ENCODE results near the gene EHF.

EHF gene

DNA sequence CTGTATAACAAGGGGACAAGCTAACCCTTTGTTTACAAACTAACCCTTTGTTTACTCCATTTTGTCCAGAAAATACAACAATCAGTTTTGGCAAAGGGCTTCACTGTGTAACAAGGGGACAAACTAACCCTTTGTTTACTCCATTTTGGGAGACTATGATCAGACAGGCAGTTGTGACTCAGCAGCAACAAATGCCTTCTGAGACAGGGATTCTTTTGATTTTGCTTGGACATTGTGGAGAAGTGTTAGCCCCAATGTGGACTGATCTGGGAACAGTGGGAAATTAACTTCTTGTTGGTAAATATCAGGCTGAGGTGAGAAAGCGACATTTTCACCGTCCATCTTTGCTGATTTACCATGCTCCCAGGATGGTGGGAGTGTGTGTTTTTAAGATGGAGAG is 983 bp downstream of the EHF start:
- H3K27me3 ChIP-seq (replicated peaks in 2 of 5; ENCODE audit: control insufficient read depth in 4 of 5, insufficient read depth in 5 of 5, low read length in 4 of 5), result no peaks in the 10 kb centered on the region
- ChIA-PET CTCF (no interaction called here), POLR2A (no interaction called here)
- no peaks in the 10 kb centered on the region for H3K36me3 ChIP-seq (ENCODE audit: control insufficient read depth in 4 of 4, insufficient read depth in 4 of 4, low read length in 3 of 4)
- H3K4me1 ChIP-seq (ENCODE audit: control extremely low read depth in 1 of 4, control insufficient read depth in 4 of 4, insufficient read depth in 4 of 4, low read length in 3 of 4), result peaks cover 0 to 18% (median 0%) of the 10 kb centered on the region in 4 experiments
- 92% methylated on average over 2 of the region's 2 CpGs for WGBS (ENCODE audit: insufficient coverage)
- no peak for DNase-seq
- no peaks in the 10 kb centered on the region for H3K9me3 ChIP-seq (ENCODE audit: control extremely low read depth in 1 of 5, control insufficient read depth in 4 of 5, insufficient read depth in 2 of 5, low read depth in 1 of 5, low read length in 4 of 5)
- no peak overlapping the region for H3K4me3 ChIP-seq (ENCODE audit: control insufficient read depth in 1 of 7, extremely low read depth in 1 of 7, insufficient read depth in 4 of 7, low read depth in 2 of 7, low read length in 6 of 7)
- H3K27ac ChIP-seq (ENCODE audit: insufficient read depth in 1 of 2, low read depth in 1 of 2, low read length in 2 of 2, poor library complexity in 1 of 2, severe bottlenecking in 2 of 2), result no peak overlapping the region

DNA sequence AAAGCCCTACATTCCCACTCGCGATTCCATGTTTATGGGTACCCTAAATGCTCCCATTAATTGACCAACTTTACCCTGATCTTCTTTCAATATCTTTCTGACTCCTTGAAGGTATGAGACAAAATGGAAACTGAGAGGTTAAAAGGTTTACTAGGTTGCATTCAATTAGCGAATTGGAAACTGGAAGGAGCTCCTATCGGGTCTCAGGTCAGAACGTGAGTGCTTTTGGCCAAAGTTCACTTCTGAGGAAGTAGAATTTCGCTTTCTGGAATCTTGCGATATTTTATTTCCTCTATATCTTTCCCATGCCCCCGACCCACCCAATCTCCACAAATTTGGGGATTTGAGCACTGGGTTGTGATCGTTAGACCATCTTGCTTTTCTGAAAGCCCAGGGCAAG is 2.6 kb downstream of the EHF start:
- POLR2A ChIA-PET, result no interaction called here

DNA sequence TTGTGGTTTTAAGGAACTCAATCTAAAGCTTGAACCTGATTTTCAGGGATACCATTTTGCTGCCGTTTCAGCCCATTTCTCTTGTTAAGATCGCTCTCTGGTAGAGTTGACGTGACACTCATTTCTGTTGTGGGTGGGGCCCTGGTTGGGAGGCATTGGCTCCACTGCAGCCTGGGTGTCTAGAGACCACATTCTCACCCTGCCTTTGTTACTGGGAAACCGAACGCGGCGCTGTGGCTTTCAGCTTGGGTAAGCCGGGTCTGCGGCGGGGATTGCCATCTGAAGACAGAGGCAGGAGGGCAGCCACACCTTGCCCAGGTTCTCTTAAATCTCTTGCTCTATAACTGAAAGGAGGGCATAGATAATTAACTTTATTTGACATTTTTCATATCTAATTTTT is 3.2 kb downstream of the EHF start:
- H3K4me1 ChIP-seq (ENCODE audit: control extremely low read depth in 1 of 4, control insufficient read depth in 4 of 4, insufficient read depth in 4 of 4, low read length in 3 of 4), result peaks cover 0 to 13% (median 0%) of the 10 kb centered on the region in 4 experiments
- H3K27ac ChIP-seq (ENCODE audit: insufficient read depth in 1 of 2, low read depth in 1 of 2, low read length in 2 of 2, poor library complexity in 1 of 2, severe bottlenecking in 2 of 2), result no peak overlapping the region
- H3K36me3 ChIP-seq (ENCODE audit: control insufficient read depth in 4 of 4, insufficient read depth in 4 of 4, low read length in 3 of 4), result no peaks in the 10 kb centered on the region
- no peaks in the 10 kb centered on the region for H3K9me3 ChIP-seq (ENCODE audit: control extremely low read depth in 1 of 5, control insufficient read depth in 4 of 5, insufficient read depth in 2 of 5, low read depth in 1 of 5, low read length in 4 of 5)
- no peak for DNase-seq
- POLR2A ChIA-PET, result no interaction called here
- CTCF ChIA-PET, result interaction anchor here (0.5 to 1.4 kb wide), 3 partner anchors 15 to 782 kb away, joined by 3 to 4 read pairs (median 4); no protein-coding TSS in a partner anchor
- no peak overlapping the region for H3K4me3 ChIP-seq (ENCODE audit: control insufficient read depth in 1 of 7, extremely low read depth in 1 of 7, insufficient read depth in 4 of 7, low read depth in 2 of 7, low read length in 6 of 7)
- H3K27me3 ChIP-seq (replicated peaks in 2 of 5; ENCODE audit: control insufficient read depth in 4 of 5, insufficient read depth in 5 of 5, low read length in 4 of 5), result no peaks in the 10 kb centered on the region
- 98% methylated on average over 10 of the region's 10 CpGs for WGBS (ENCODE audit: insufficient coverage)

More for the DNA sequence above, 2.6 kb downstream of the EHF start:
- CTCF ChIA-PET, result interaction anchor here (1.0 to 1.4 kb wide), 2 partner anchors 14 to 186 kb away, joined by 3 to 4 read pairs; no protein-coding TSS in a partner anchor
- Histone ChIP-seq H3K4me3 (ENCODE audit: control insufficient read depth in 1 of 7, extremely low read depth in 1 of 7, insufficient read depth in 4 of 7, low read depth in 2 of 7, low read length in 6 of 7) (no peak overlapping the region), H3K9me3 (ENCODE audit: control extremely low read depth in 1 of 5, control insufficient read depth in 4 of 5, insufficient read depth in 2 of 5, low read depth in 1 of 5, low read length in 4 of 5) (no peaks in the 10 kb centered on the region), H3K27ac (ENCODE audit: insufficient read depth in 1 of 2, low read depth in 1 of 2, low read length in 2 of 2, poor library complexity in 1 of 2, severe bottlenecking in 2 of 2) (no peak overlapping the region), H3K4me1 (ENCODE audit: control extremely low read depth in 1 of 4, control insufficient read depth in 4 of 4, insufficient read depth in 4 of 4, low read length in 3 of 4) (peaks cover 0 to 18% (median 0%) of the 10 kb centered on the region in 4 experiments), H3K27me3 (replicated peaks in 2 of 5; ENCODE audit: control insufficient read depth in 4 of 5, insufficient read depth in 5 of 5, low read length in 4 of 5) (no peaks in the 10 kb centered on the region), H3K36me3 (ENCODE audit: control insufficient read depth in 4 of 4, insufficient read depth in 4 of 4, low read length in 3 of 4) (no peaks in the 10 kb centered on the region)
- 98% methylated on average over 6 of the region's 9 CpGs for WGBS (ENCODE audit: insufficient coverage)
- no peak for DNase-seq

DNA sequence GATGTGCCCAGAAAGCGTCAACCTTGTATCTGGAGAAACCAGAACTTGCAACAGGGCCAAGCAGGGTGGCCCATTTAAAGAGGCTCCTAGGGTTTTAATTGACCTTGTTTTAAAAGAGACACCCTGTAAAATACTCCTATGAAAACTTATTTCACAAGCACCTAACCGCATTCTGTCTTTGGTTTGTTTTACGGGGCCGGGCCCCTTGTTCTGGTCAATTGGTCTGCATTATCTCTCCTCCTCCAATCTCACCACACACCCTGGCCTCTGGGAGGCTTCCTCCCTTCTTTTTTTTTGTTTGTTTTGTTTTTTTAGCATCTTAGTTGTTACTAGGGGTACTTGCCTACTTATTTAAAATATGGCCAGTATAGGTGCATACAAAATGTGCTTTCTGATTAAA is 4.7 kb downstream of the EHF start:
- no peaks in the 10 kb centered on the region for H3K9me3 ChIP-seq (ENCODE audit: control extremely low read depth in 1 of 5, control insufficient read depth in 4 of 5, insufficient read depth in 2 of 5, low read depth in 1 of 5, low read length in 4 of 5)
- no peaks in the 10 kb centered on the region for H3K36me3 ChIP-seq (ENCODE audit: control insufficient read depth in 4 of 4, insufficient read depth in 4 of 4, low read length in 3 of 4)
- ChIA-PET POLR2A (no interaction called here), CTCF (interaction anchor here (2.1 kb wide), 1 partner anchor 40 kb away, joined by 5 read pairs; no protein-coding TSS in a partner anchor)
- WGBS (ENCODE audit: insufficient coverage), result 100% methylated on average over 3 of the region's 4 CpGs
- no peaks in the 10 kb centered on the region for H3K27me3 ChIP-seq (replicated peaks in 2 of 5; ENCODE audit: control insufficient read depth in 4 of 5, insufficient read depth in 5 of 5, low read length in 4 of 5)
- no peak for DNase-seq
- H3K4me1 ChIP-seq (ENCODE audit: control extremely low read depth in 1 of 4, control insufficient read depth in 4 of 4, insufficient read depth in 4 of 4, low read length in 3 of 4), result no peaks in the 10 kb centered on the region
- no peak overlapping the region for H3K4me3 ChIP-seq (ENCODE audit: control insufficient read depth in 1 of 7, extremely low read depth in 1 of 7, insufficient read depth in 4 of 7, low read depth in 2 of 7, low read length in 6 of 7)
- no peak overlapping the region for H3K27ac ChIP-seq (ENCODE audit: insufficient read depth in 1 of 2, low read depth in 1 of 2, low read length in 2 of 2, poor library complexity in 1 of 2, severe bottlenecking in 2 of 2)

DNA sequence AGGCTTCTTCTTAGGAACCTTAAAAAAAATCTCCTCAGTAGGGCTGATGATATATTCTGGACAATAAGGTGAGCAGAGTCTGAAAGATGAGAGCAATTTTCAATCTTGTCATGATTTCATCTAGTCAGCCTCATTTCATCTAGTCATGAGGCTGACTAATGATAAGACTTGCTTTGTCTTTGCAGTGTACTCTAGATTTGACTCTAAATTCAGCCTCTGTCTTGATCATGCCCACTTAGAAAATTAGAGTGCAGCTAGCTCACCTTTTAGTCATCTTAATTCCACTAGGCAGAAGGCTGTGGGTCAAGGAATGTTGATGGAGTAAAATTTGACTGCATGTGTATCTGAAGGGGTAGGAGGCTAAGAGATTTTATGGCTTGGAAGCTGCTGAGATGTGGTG is 5.5 kb downstream of the EHF start:
- H3K9me3 ChIP-seq (ENCODE audit: control extremely low read depth in 1 of 5, control insufficient read depth in 4 of 5, insufficient read depth in 2 of 5, low read depth in 1 of 5, low read length in 4 of 5), result no peaks in the 10 kb centered on the region
- CTCF ChIA-PET, result interaction anchor here (0.7 to 2.1 kb wide), 3 partner anchors 14 to 41 kb away, joined by 3 to 6 read pairs (median 5); no protein-coding TSS in a partner anchor
- no peak for DNase-seq
- no peak overlapping the region for H3K4me3 ChIP-seq (ENCODE audit: control insufficient read depth in 1 of 7, extremely low read depth in 1 of 7, insufficient read depth in 4 of 7, low read depth in 2 of 7, low read length in 6 of 7)
- POLR2A ChIA-PET, result no interaction called here
- no peak overlapping the region for H3K27ac ChIP-seq (ENCODE audit: insufficient read depth in 1 of 2, low read depth in 1 of 2, low read length in 2 of 2, poor library complexity in 1 of 2, severe bottlenecking in 2 of 2)
- H3K27me3 ChIP-seq (replicated peaks in 2 of 5; ENCODE audit: control insufficient read depth in 4 of 5, insufficient read depth in 5 of 5, low read length in 4 of 5), result no peaks in the 10 kb centered on the region
- H3K4me1 ChIP-seq (ENCODE audit: control extremely low read depth in 1 of 4, control insufficient read depth in 4 of 4, insufficient read depth in 4 of 4, low read length in 3 of 4), result no peaks in the 10 kb centered on the region
- no peaks in the 10 kb centered on the region for H3K36me3 ChIP-seq (ENCODE audit: control insufficient read depth in 4 of 4, insufficient read depth in 4 of 4, low read length in 3 of 4)

DNA sequence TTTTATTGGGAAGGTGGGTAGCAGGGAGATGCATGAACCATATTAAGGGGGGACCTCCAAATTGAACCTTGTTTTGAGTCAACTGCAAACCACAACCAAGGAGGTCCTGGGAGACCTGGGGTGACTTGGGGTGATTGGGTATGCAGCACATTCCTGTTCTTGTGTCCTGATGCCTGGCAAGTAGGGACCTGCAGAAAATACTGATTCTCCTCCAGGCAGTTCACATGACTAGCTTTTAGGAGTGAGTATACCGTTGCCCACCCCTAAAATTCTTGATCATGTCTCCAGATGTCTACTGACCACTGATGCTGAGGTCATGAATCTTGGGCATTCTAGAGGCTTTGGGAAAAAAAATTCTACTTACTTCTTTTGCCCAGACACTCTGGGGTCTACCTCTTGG is 6.3 kb downstream of the EHF start:
- Histone ChIP-seq H3K4me1 (ENCODE audit: control extremely low read depth in 1 of 4, control insufficient read depth in 4 of 4, insufficient read depth in 4 of 4, low read length in 3 of 4) (no peaks in the 10 kb centered on the region), H3K27me3 (replicated peaks in 2 of 5; ENCODE audit: control insufficient read depth in 4 of 5, insufficient read depth in 5 of 5, low read length in 4 of 5) (no peaks in the 10 kb centered on the region), H3K4me3 (ENCODE audit: control insufficient read depth in 1 of 7, extremely low read depth in 1 of 7, insufficient read depth in 4 of 7, low read depth in 2 of 7, low read length in 6 of 7) (no peak overlapping the region), H3K9me3 (ENCODE audit: control extremely low read depth in 1 of 5, control insufficient read depth in 4 of 5, insufficient read depth in 2 of 5, low read depth in 1 of 5, low read length in 4 of 5) (no peaks in the 10 kb centered on the region), H3K36me3 (ENCODE audit: control insufficient read depth in 4 of 4, insufficient read depth in 4 of 4, low read length in 3 of 4) (no peaks in the 10 kb centered on the region), H3K27ac (ENCODE audit: insufficient read depth in 1 of 2, low read depth in 1 of 2, low read length in 2 of 2, poor library complexity in 1 of 2, severe bottlenecking in 2 of 2) (no peak overlapping the region)
- DNase-seq, result no peak
- ChIA-PET CTCF (interaction anchor here (0.7 to 1.0 kb wide), 2 partner anchors 13 to 14 kb away, joined by 3 to 6 read pairs; no protein-coding TSS in a partner anchor), POLR2A (no interaction called here)
- WGBS (ENCODE audit: insufficient coverage), result 100% methylated on average over 1 of the region's 1 CpG

DNA sequence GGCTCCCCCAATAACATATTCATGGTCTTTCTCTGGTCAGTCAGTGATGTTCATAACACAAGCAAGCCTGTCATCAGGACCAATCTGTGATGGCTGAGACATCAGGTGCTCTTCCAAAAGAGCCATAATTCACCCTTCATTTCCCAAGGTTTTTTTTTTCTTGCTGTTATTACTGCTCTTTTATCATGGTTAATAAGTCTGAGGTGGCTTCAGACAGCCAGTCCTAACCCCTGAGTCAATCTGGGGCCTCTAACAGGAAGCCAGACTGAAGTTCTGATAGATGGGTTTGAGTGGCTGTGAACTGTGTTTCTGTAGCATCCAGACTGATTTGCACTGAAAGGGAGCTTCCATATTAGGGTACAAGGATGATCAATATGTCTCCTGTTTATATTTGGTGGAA is 8.8 kb downstream of the EHF start:
- H3K4me1 ChIP-seq (ENCODE audit: control extremely low read depth in 1 of 4, control insufficient read depth in 4 of 4, insufficient read depth in 4 of 4, low read length in 3 of 4), result peaks cover 3 to 11% (median 8%) of the 10 kb centered on the region in 4 experiments
- H3K4me3 ChIP-seq (ENCODE audit: control insufficient read depth in 1 of 7, extremely low read depth in 1 of 7, insufficient read depth in 4 of 7, low read depth in 2 of 7, low read length in 6 of 7), result no peak overlapping the region
- ChIA-PET POLR2A (no interaction called here), CTCF (interaction anchor here (1.6 to 1.7 kb wide), 2 partner anchors 43 to 262 kb away, joined by 3 to 4 read pairs; no protein-coding TSS in a partner anchor)
- no peaks in the 10 kb centered on the region for H3K36me3 ChIP-seq (ENCODE audit: control insufficient read depth in 4 of 4, insufficient read depth in 4 of 4, low read length in 3 of 4)
- H3K27ac ChIP-seq (ENCODE audit: insufficient read depth in 1 of 2, low read depth in 1 of 2, low read length in 2 of 2, poor library complexity in 1 of 2, severe bottlenecking in 2 of 2), result no peak overlapping the region
- no peak for DNase-seq
- H3K9me3 ChIP-seq (ENCODE audit: control extremely low read depth in 1 of 5, control insufficient read depth in 4 of 5, insufficient read depth in 2 of 5, low read depth in 1 of 5, low read length in 4 of 5), result no peaks in the 10 kb centered on the region
- no peaks in the 10 kb centered on the region for H3K27me3 ChIP-seq (replicated peaks in 2 of 5; ENCODE audit: control insufficient read depth in 4 of 5, insufficient read depth in 5 of 5, low read length in 4 of 5)

Measured in common myeloid progenitor, CD34-positive (primary cell).